AG08395 (cell line): ENCODE results near the gene BCAS1.
"Not testable (repeated sequence)": the region's sequence is repeated elsewhere in the genome, so short reads cannot be mapped to it uniquely, and the experiment has no call there.

Experiments
- DNase-seq: peaks from one replicate; pipeline ENCODE4 v3.0.0; 2012; ENCODE audit warnings: mixed read lengths, low spot score

Gene BCAS1

DNA sequence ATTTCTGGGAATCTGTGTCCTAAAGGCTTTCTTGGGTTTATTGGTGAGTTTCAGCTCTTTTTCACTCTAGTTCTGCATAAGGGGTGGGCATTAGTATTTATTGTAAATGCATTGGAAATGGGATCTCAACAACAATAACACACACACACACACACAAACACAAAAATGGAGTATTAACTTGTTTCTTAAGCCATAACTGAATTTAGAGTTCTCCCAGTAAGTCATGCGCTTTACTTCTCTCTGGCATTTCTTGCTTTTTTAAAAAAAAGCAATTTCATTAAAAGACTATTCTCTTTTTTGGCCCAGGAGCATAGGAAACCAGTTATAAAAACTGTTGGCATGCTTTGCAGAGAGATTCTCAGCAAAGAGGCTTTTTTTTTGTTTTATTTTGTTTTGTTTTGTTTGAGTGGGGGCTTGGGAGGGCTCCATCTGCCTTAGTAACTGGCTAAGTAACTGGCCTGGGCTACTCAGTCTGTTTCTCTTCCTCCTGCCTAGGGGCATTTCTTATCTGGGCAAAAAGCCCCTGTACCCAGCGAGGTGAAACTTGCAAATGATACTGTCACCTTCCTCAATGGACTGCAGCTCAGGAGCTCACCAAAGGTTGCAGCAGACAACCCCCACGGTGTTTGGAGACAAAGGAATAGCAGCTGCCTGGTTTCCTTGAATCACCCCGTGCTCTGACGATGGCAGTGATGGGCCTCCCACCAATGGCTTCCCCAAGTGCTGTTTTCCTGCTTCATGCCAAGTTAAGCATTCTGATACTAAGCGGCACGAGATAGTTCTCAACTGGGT lies 128.5 kb downstream of the BCAS1 start:
- no peak for DNase-seq

GRCh38 chr20:53940907-53941545 lies 129.4 kb downstream of the BCAS1 start:
- DNase-seq, result peak; percentile 82

GRCh38 chr20:53940360-53940702 lies 130.1 kb downstream of the BCAS1 start:
- no peak for DNase-seq

- peak; percentile 82 for DNase-seq
Observed at GRCh38 chr20:53939572-53940359, 130.6 kb downstream of the BCAS1 start.

- no peak for DNase-seq
Observed at GRCh38 chr20:53939190-53939571, 131.2 kb downstream of the BCAS1 start.

DNA sequence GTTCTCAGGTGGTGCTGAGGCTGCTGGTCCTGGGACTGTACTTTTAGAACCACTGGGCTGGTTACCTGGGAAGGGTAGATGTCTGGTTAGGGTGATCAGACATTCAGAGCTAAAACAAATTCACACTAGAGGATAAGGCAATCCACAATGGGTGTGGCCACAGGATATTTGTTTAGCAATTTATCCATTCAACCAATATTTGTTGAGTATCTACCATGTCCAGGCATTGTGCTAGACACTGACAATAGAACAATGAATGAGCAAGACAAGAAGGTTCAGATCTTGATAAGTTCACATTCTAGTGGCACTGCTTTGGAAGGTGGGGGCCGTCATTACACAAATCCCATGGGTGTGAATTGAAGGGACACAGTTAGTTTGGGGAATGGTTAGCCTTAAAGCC lies 131.7 kb downstream of the BCAS1 start:
- DNase-seq, result no peak

DNA sequence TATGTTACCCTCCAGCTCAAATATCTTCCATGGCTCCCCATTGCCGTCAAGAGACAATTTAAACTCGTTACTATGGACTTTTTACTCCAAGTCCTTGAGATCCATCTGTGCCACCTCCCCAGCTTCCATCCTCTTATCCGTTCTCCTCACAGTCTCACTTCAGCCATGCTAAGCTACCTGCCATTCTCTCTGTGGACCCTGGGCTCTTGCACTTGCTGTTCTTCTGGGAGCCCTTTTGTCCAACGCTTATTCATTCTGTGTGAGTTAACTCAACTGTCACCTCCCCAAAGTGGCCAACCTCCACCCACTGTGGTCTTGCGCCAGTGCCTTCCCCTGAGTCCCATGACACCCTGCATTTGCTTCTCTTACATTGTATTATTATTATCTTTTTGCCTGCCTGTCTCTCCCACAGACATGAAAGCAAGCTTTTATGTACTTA lies 132.4 kb downstream of the BCAS1 start:
- no peak for DNase-seq

- DNase-seq, result no peak
Observed at GRCh38 chr20:53937339-53937741, 133.1 kb downstream of the BCAS1 start.

DNA sequence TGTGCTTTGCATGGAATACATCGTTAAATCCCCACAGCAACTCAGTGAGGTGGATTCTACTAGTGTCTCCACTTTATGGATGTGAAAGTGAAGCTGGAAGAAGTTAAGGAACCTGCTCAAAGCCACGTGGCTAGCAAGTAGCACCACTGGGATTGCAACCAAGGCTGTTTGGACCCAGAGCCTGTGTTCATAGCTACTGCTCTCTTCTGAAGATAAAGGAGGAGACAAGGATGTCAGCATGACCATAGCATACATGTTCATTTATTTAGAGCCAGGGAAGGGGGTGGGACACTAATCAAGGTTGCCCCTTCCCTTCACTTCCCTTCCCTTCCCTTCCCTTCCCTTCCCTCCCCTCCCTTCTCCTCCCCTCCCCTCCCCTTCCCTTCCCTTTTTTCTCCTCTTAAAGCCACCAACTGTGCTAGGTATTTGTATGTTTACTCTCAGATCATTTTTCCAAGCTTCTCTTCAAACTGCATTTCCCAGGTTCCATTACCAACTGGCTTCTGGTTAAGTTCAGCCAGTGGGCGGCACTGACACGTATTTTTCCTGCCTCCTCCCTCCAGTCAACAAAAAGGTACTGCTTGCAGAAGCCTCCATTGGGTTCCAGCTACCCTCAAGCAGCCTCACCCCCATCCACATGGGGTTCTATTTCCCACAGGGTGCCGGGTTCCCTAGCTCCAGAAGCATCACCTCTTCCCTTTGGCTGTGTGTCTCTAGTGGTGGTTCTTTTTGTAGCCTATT lies 134.9 kb downstream of the BCAS1 start:
- DNase-seq, result no peak

DNA sequence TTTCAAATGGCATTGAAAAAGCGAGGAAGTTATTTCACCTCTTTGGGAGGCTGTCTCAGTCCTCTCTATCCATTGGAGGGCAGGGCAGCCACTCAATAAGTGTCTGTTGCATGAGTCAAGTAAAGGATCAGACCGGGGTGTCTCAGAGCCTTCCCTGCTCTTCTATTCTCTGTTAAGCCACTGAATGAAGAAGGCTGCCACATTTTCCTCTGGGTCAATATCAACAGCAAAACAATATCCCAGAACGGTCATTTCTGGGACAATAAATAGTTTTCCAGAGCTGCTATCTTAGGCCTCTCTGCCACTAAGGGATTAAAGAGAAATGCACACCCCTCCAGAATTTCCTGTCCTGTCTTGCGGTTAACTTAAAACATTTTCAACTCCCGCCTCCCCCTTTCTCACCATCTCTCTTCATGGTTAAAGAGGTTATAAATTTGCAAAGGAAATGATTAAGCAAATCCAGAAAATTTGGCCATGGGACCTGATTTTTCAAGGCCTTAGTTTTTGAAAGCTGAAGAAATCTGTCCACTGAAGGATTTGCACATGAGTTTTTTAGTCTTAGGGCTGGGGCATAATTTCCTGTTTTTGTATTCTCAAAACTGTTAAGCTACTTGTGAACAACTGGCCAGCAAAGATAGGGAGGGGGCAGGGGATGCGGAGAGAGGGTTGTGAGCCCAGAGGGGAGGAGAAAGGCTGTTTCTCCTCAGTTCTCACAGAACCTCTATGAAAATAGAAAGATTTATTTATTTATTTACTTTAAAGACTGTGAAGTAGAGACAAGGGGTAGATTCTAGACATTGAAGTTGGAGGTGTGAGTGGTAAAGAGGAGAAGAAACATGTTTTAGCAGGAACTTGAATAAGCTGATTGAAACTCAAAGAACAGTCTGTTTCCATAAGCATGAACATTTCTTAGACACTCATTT lies 135.7 kb downstream of the BCAS1 start:
- peak; percentile 87 for DNase-seq

- DNase-seq, result no peak
Observed at GRCh38 chr20:53933232-53933846, 137.1 kb downstream of the BCAS1 start.

DNA sequence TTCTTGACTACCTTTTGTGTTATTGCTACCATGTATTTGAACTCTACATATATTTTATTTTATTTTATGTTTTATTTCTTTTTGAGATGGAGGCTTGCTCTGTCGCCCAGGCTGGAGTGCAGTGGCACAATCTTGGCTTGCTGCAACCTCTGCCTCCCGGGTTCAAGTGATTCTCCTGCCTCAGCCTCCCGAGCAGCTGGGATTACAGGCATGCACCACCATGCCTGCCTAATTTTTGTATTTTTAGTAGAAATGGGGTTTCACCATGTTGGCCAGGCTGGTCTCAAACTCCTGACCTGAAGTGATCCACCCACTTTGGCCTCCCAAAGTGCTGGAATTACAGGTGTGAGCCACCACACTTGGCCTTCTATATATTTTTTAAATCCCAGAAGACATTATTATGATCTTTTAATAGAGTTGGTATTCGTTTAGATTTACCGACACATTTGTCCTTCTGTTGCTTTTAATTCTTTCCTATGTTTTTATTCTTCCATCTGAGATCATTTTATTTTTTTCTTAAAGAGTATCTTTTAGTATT lies 137.7 kb downstream of the BCAS1 start:
- not testable (repeated sequence) for DNase-seq

DNA sequence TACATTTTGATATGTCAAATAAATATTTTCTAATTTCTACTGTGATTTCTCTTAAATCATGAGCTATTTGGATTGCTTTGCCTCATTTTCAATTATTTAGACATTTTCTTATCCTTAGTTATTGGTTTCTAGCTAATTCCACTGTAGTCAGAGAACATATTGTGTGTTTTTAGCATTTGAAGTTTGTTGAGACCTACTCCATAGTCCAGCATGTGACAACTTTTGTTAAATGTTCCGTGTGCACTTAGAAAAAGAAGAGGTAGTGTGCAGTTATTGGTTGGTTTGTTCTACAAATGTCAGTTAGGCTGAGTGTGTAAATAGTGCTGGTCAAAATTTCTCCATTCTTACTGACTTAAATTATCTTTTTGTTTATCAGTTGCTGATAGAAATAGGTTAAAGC lies 138.8 kb downstream of the BCAS1 start:
- no peak for DNase-seq

DNA sequence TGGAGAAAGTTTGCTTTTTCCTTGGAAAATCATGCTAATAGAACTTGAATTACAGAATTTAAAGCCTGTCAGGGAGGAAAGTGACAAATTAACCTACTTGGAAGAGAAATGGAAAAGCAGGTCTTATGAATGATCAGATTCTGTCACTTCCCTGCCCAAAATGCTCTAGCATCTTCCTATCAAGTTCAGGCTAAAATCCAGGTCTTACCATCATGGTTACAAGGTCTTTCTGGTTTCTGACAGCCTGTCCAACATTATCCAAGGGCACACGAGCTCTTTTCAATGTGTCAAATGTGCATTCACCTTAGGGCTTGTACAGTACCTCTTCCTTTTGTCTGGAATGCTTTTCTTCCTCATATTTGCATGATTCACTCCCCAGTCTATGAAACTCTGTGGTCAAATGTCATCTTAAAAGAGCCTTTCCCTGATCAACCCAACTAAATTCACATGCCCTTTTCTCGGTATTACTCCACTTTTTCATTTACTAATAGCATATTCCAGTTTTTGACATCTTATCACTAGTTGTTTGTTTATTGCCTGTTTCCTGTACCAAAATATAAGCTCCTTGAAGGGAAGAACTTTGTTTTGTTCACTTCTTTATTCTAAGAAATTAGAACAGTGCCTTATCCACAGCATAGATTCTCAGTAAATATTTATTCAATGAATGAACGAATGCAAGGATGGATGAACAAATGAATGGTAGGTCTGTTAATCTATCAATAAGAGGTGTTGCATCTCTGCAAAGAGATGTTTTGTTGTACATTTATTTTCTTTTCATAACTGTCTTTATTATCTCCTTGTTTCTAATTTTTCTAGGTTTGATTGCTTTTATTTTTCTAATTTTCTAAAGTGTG lies 139.5 kb downstream of the BCAS1 start:
- peak; percentile 24 for DNase-seq

GRCh38 chr20:53929974-53930650 lies 140.3 kb downstream of the BCAS1 start:
- no peak for DNase-seq

- DNase-seq, result no peak
Observed at GRCh38 chr20:53929399-53929798, 141.0 kb downstream of the BCAS1 start.

DNA sequence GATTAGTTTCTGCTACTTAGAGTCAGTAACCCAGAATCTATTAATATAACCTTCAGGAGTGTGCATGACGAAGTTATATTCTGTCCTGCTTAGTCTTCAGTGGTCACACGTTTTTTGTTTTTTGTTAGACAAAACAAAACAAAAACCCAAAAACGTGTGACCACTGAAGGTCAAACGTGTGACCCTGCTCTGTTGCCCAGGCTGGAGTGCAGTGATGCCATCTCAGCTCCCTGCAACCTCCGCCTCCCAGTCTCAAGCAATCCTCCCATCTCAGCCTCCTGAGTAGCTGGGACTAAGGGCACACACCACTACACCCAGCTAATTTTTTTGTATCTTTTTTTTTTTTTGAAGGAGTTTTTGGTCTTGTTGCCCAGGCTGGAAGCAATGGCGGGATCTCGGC lies 142.4 kb downstream of the BCAS1 start:
- no peak for DNase-seq

DNA sequence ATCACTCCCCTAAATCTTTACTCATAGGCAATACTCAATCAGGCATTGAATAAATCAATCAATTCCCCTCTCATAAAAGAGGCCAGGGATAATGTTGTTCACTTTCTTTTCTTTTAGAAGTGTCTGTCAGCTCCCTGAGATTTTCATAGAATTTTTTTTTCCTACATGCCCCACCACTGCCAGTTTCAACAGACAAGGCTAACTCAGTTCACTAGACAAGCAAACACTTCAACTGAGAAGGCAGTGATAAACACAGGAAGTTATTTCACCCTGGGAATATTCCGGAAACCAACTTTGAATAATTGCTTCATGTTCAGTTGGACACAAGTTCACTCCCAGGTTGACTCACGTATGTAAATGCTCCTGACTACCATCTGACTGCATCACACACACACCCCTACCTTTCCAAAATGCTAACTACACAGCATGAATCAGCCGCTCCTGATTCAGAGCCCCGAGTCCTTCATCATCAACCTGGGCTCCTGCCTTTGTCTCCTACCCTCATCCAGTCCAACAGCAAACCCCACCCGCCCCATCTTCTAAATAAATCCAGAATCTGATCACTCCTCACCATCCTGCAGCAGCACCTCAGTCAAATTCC lies 143.9 kb downstream of the BCAS1 start:
- DNase-seq, result peak; percentile 77
